Panc1 (cell line): ENCODE data around the gene SHOC2. TPM values are rescaled to one million over a fixed set of nuclear protein-coding genes. Genes with fewer than 3 reads are reported as not detected.
A peak's percentile ranks its signal among the peaks of the same experiment; 100 is the strongest.

ENCODE experiments used
- ATAC-seq: fragments of 200-7000 bp; cut with Tn5 transposase; 2 replicates; pipeline ENCODE4 v1.9.1; 2020; ENCODE audit warnings: mild to moderate bottlenecking, moderate library complexity
- BruUV-seq: library from RNA; stranded (reverse); fragments of 400-500 nt; replicated peaks from 2 replicates; lab custom pipeline; 2021; lab: Mats Ljungman, UMichigan
- CTCF ChIA-PET: fragments of 300-600 bp; sonication (Branson Sonifier 250); formaldehyde crosslinking; loops from one replicate; lab custom pipeline; 2022; ENCODE audit warnings: antibody characterized with exemption; lab: Charles Lee
- POLR2A ChIA-PET: fragments of 300-600 bp; sonication (Branson Sonifier 250); formaldehyde crosslinking; loops from one replicate; lab custom pipeline; 2022; ENCODE audit warnings: antibody characterized with exemption; lab: Charles Lee
- DNase-seq: peaks from one replicate; pipeline ENCODE4 v3.0.0-alpha.2; 2010; ENCODE audit warnings: low read depth, low spot score
- H3K27ac ChIP-seq: 2 replicates; pipeline ENCODE4 v1.5.1; 2011; ENCODE audit warnings: mild to moderate bottlenecking, low read length, inconsistent platforms
- H3K27me3 ChIP-seq: fragments of 200-500 bp; sonication (Bioruptor generic); 2 replicates; pipeline ENCODE4 v1.6.0; 2014; ENCODE audit warnings: low read length, inconsistent platforms; ENCODE audit not compliant: control insufficient read depth, insufficient read depth
- H3K36me3 ChIP-seq: fragments of 200-500 bp; sonication (Bioruptor generic); 2 replicates; pipeline ENCODE4 v1.5.1; 2014; ENCODE audit warnings: inconsistent platforms, mild to moderate bottlenecking, low read length, moderate library complexity; ENCODE audit not compliant: control insufficient read depth, insufficient read depth
- H3K4me1 ChIP-seq: 2 replicates; pipeline ENCODE4 v1.5.1; 2011; ENCODE audit warnings: inconsistent platforms, mild to moderate bottlenecking, low read length, moderate library complexity; ENCODE audit not compliant: control insufficient read depth, insufficient read depth
- H3K4me3 ChIP-seq, 2 experiments: 2 replicates each; pipeline ENCODE4 v1.5.1; 2011 to 2012; ENCODE audit warnings: low read depth in 2 of 2, low read length in 2 of 2, mild to moderate bottlenecking in 2 of 2, inconsistent platforms in 1 of 2, moderate library complexity in 1 of 2
- H3K9me3 ChIP-seq: fragments of 200-500 bp; sonication (Bioruptor generic); 2 replicates; pipeline ENCODE4 v1.5.1; 2014; ENCODE audit warnings: low read depth, mild to moderate bottlenecking, inconsistent platforms, low read length, moderate library complexity; ENCODE audit not compliant: control insufficient read depth, insufficient read depth
- CTCF ChIP-seq: fragments of 450-650 bp; IDR thresholded peaks from 2 replicates; pipeline ENCODE4 v1.5.1; 2017; ENCODE audit warnings: mild to moderate bottlenecking
- POLR2AphosphoS5 ChIP-seq: IDR thresholded peaks from 2 replicates; pipeline ENCODE4 v1.6.1; 2012; ENCODE audit warnings: mild to moderate bottlenecking, low read depth, low read length, moderate library complexity
- SIN3A ChIP-seq: IDR thresholded peaks from 2 replicates; pipeline ENCODE4 v1.6.1; 2012; ENCODE audit warnings: low read depth, mild to moderate bottlenecking, low read length, moderate library complexity, borderline replicate concordance; ENCODE audit not compliant: insufficient read depth
- TCF7L2 ChIP-seq: IDR thresholded peaks from 2 replicates; pipeline ENCODE4 v1.6.1; 2011; ENCODE audit warnings: mild to moderate bottlenecking, low read depth, low read length, inconsistent platforms
- in situ Hi-C: cut with HindIII; loops from 2 replicates; pipeline ENCODE4 v1.10.0; 2016; ENCODE audit warnings: low sequenced_read_pairs, low pct_unique_long_range_greater_than_20kb
- intact Hi-C: fragments of 100-400 bp; cut with micrococcal nuclease; formaldehyde crosslinking; loops from one replicate; pipeline ENCODE4 v1.10.0; 2022; ENCODE audit not compliant: unreplicated experiment
- total RNA-seq: library from RNA; stranded (reverse); gene quantifications from one replicate; pipeline ENCODE4 v1.2.1, GENCODE V29; 2021; ENCODE audit not compliant: unreplicated experiment
- TF ChIP-seq, protein P1 (sequence below), 2 experiments: IDR thresholded peaks; 2 replicates each; pipeline ENCODE4 v1.6.1; 2011 to 2012; ENCODE audit warnings: low read depth in 2 of 2, control low read depth in 1 of 2, low read length in 1 of 2, mild to moderate bottlenecking in 1 of 2, moderate library complexity in 1 of 2; ENCODE audit not compliant: insufficient read depth in 1 of 2

Gene SHOC2
- total RNA-seq, 1 experiment from 2014 or later = 56.6 TPM

- no peak for DNase-seq
- H3K27me3 ChIP-seq = no peaks in the 10 kb centered on the region
- no peaks in the 10 kb centered on the region for H3K4me1 ChIP-seq
- no peaks in the 10 kb centered on the region for H3K36me3 ChIP-seq
- H3K4me3 ChIP-seq = no peak overlapping the region
- BruUV-seq = no TSS peak
- ChIA-PET CTCF (no interaction called here), POLR2A (no interaction called here)
- no peak for ATAC-seq
- H3K27ac ChIP-seq = no peak overlapping the region
- in situ Hi-C loops = no loop called here
- H3K9me3 ChIP-seq = peaks cover 20% of the 10 kb centered on the region; the same call in 1 of the 2 replicates
- no peak for TF ChIP-seq SIN3A
- no peak for TF ChIP-seq POLR2AphosphoS5
- TF ChIP-seq, protein P1, sequence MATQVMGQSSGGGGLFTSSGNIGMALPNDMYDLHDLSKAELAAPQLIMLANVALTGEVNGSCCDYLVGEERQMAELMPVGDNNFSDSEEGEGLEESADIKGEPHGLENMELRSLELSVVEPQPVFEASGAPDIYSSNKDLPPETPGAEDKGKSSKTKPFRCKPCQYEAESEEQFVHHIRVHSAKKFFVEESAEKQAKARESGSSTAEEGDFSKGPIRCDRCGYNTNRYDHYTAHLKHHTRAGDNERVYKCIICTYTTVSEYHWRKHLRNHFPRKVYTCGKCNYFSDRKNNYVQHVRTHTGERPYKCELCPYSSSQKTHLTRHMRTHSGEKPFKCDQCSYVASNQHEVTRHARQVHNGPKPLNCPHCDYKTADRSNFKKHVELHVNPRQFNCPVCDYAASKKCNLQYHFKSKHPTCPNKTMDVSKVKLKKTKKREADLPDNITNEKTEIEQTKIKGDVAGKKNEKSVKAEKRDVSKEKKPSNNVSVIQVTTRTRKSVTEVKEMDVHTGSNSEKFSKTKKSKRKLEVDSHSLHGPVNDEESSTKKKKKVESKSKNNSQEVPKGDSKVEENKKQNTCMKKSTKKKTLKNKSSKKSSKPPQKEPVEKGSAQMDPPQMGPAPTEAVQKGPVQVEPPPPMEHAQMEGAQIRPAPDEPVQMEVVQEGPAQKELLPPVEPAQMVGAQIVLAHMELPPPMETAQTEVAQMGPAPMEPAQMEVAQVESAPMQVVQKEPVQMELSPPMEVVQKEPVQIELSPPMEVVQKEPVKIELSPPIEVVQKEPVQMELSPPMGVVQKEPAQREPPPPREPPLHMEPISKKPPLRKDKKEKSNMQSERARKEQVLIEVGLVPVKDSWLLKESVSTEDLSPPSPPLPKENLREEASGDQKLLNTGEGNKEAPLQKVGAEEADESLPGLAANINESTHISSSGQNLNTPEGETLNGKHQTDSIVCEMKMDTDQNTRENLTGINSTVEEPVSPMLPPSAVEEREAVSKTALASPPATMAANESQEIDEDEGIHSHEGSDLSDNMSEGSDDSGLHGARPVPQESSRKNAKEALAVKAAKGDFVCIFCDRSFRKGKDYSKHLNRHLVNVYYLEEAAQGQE (IDR thresholded peaks at IDR 0.05; ENCODE audit: insufficient read depth in 1 of 2, low read depth in 2 of 2, low read length in 1 of 2) = no peak
- no peak for TF ChIP-seq TCF7L2
- TF ChIP-seq CTCF = peak; percentile 29; the same call in 1 of the 2 replicates
- intact Hi-C loops = no loop called here
These were observed 118.5 kb downstream of the SHOC2 start for GRCh38 chr10:111037858-111038257.

GRCh38 chr10:111039522-111039921 is 120.1 kb downstream of the SHOC2 start:
- in situ Hi-C loops (no loop called here), intact Hi-C loops (no loop called here)
- H3K4me1 ChIP-seq = no peaks in the 10 kb centered on the region
- no peak overlapping the region for H3K27ac ChIP-seq
- no peak overlapping the region for H3K4me3 ChIP-seq
- DNase-seq (no peak), ATAC-seq (no peak)
- no peak for TF ChIP-seq CTCF
- TF ChIP-seq, protein P1 (IDR thresholded peaks at IDR 0.05; ENCODE audit: insufficient read depth in 1 of 2, low read depth in 2 of 2, low read length in 1 of 2) = no peak
- no peak for TF ChIP-seq SIN3A
- no peak for TF ChIP-seq TCF7L2
- no peak for TF ChIP-seq POLR2AphosphoS5
- no peaks in the 10 kb centered on the region for H3K27me3 ChIP-seq
- H3K9me3 ChIP-seq = peaks cover 20% of the 10 kb centered on the region; the same call in 1 of the 2 replicates
- H3K36me3 ChIP-seq = no peaks in the 10 kb centered on the region
- CTCF ChIA-PET = no interaction called here
- POLR2A ChIA-PET = no interaction called here
- no TSS peak for BruUV-seq
